Gastrocnemius medialis (tissue), 4 donors: ENCODE measurements around the gene PGPEP1. TPM values are rescaled to one million over a fixed set of nuclear protein-coding genes. Genes with fewer than 3 reads are reported as not detected.
A peak's percentile ranks its signal among the peaks of the same experiment; 100 is the strongest.

Source experiments
- ATAC-seq, 2 donors: fragments of 150-250 bp; one replicate each; pipeline ENCODE4 v1.9.1; 2016
- DNase-seq, 2 donors: peaks; one replicate each; pipeline ENCODE4 v3.0.0-alpha.2; 2019
- H3K27ac ChIP-seq, 4 donors: fragments of 200-600 bp; sonication (generic); 1 replicate in 1 of 4; 2 replicates in 3 of 4; pipeline ENCODE4 v1.5.1; 2016 to 2018; ENCODE audit warnings: mild to moderate bottlenecking in 2 of 4, moderate library complexity in 1 of 4
- H3K27me3 ChIP-seq, 3 donors: fragments of 200-600 bp; sonication (generic) in 2 of 3; 1 replicate in 1 of 3; 2 replicates in 2 of 3; pipeline versions ENCODE4 v1.5.1 to v1.6.0; 2016 to 2019; ENCODE audit warnings: mild to moderate bottlenecking in 1 of 3, moderate library complexity in 1 of 3
- H3K36me3 ChIP-seq, 2 donors: fragments of 200-600 bp; sonication (generic) in 1 of 2; one replicate each; pipeline ENCODE4 v1.5.1; 2017 to 2018
- H3K4me1 ChIP-seq, 2 donors: fragments of 200-600 bp; sonication (generic) in 1 of 2; one replicate each; pipeline ENCODE4 v1.5.1; 2016 to 2017; ENCODE audit warnings: mild to moderate bottlenecking in 2 of 2
- H3K4me3 ChIP-seq, 4 donors: fragments of 200-600 bp; sonication (generic) in 3 of 4; 1 replicate in 1 of 4; 2 replicates in 3 of 4; pipeline ENCODE4 v1.5.1; 2016 to 2019; ENCODE audit warnings: mild to moderate bottlenecking in 2 of 4
- H3K9me3 ChIP-seq, 3 donors: fragments of 200-600 bp; sonication (generic) in 2 of 3; 1 replicate in 1 of 3; 2 replicates in 2 of 3; pipeline ENCODE4 v1.5.1; 2016 to 2019
- CTCF ChIP-seq, 5 experiments: fragments of 450-650 bp in 3 of 5; fragments of 200-600 bp in 2 of 5; sonication (generic) in 2 of 5; IDR thresholded peaks in 4 of 5; conservative IDR thresholded peaks in 1 of 5; 1 replicate in 4 of 5; 2 replicates in 1 of 5; pipeline ENCODE4 v1.5.1; 2016 to 2019; ENCODE audit warnings: antibody characterized with exemption in 5 of 5, mild to moderate bottlenecking in 3 of 5, moderate library complexity in 3 of 5
- POLR2A ChIP-seq, 2 donors: fragments of 450-650 bp; IDR thresholded peaks; one replicate each; pipeline ENCODE4 v1.6.1; 2017; ENCODE audit warnings: antibody characterized with exemption in 2 of 2, mild to moderate bottlenecking in 2 of 2, moderate library complexity in 2 of 2
- in situ Hi-C, 4 donors: fragments of 200-750 bp; cut with MboI; loops; one replicate each; pipeline versions ENCODE4 v1.15.0 to v1.8.0; 2017; ENCODE audit warnings: low sequenced_read_pairs in 4 of 4
- intact Hi-C: fragments of 100-400 bp; cut with DNase I; formaldehyde crosslinking; loops from one replicate; pipeline ENCODE4 v1.15.1; 2023; ENCODE audit warnings: low total_unique reads
- total RNA-seq, 4 donors: library from RNA; depleted of rRNA; stranded (reverse); fragments of >200 nt; gene quantifications; one replicate each; pipeline versions ENCODE4 v1.1.0 to v1.2.3, GENCODE V29; 2016

The PGPEP1 gene
- 10 to 100 TPM; 11.7 to 42.3 (median 23.6) TPM for total RNA-seq

GRCh38 chr19:18340190-18340989 lies at the start of gene PGPEP1:
Gene PGPEP1, plus strand, starts transcription at chr19:18340598. Its CDS starts 84 bp downstream, at chr19:18340682.
- in situ Hi-C loops = loop anchor here in 1 of 4 donors (10.0 kb wide), 1 partner anchor 64 kb away; no protein-coding TSS in a partner anchor

GRCh38 chr19:18291019-18291524 lies 49.3 kb upstream of the PGPEP1 start:
- Histone ChIP-seq H3K27me3 (no peaks in the 10 kb centered on the region), H3K9me3 (no peaks in the 10 kb centered on the region), H3K36me3 (no peaks in the 10 kb centered on the region), H3K4me3 (peak overlapping the region; percentile 67 to 88 (median 74)), H3K4me1 (peaks cover 5 to 9% of the 10 kb centered on the region in 2 donors), H3K27ac (peak overlapping the region; percentile 86 to 98 (median 93))
- intact Hi-C loops (no loop called here), in situ Hi-C loops (no loop called here)
- no peak for ATAC-seq
- TF ChIP-seq CTCF (IDR thresholded peaks at IDR 0.05 in 4 of 5, conservative IDR thresholded peaks at IDR 0.05 in 1 of 5) = no peak
- DNase-seq = no peak

More at GRCh38 chr19:18340190-18340989, at the start of gene PGPEP1:
- Histone ChIP-seq H3K27ac (peak within 1 kb of the TSS; percentile 87 to 92 (median 88)), H3K27me3 (no peaks in the 10 kb centered on the region), H3K4me1 (peaks cover 0 to 5% of the 10 kb centered on the region in 2 donors), H3K9me3 (no peaks in the 10 kb centered on the region), H3K4me3 (peak within 1 kb of the TSS; percentile 71 to 91 (median 84)), H3K36me3 (no peaks in the 10 kb centered on the region)
- intact Hi-C loops = no loop called here
- no peak for TF ChIP-seq CTCF (IDR thresholded peaks at IDR 0.05 in 4 of 5, conservative IDR thresholded peaks at IDR 0.05 in 1 of 5)
- peak; percentile 78 to 87 for TF ChIP-seq POLR2A (IDR thresholded peaks at IDR 0.05)
- DNase-seq (peak; percentile 31 to 74), ATAC-seq (peak; percentile 38 to 55)

- intact Hi-C loops = loop anchor here (1.0 kb wide), 1 partner anchor 10 kb away; no protein-coding TSS in a partner anchor
- in situ Hi-C loops = no loop called here
- ATAC-seq = peak; percentile 72
Measured at GRCh38 chr19:18291590-18292461, 48.6 kb upstream of the PGPEP1 start.

More at GRCh38 chr19:18291590-18292461, 48.6 kb upstream of the PGPEP1 start:
- peak; percentile 46 to 79 for TF ChIP-seq POLR2A (IDR thresholded peaks at IDR 0.05)
- TF ChIP-seq CTCF (IDR thresholded peaks at IDR 0.05 in 4 of 5, conservative IDR thresholded peaks at IDR 0.05 in 1 of 5) = no peak
- peaks cover 5 to 9% of the 10 kb centered on the region in 2 donors for H3K4me1 ChIP-seq
- H3K4me3 ChIP-seq = peak overlapping the region; percentile 67 to 88 (median 74)
- DNase-seq = peak; percentile 61 to 72
- no peaks in the 10 kb centered on the region for H3K9me3 ChIP-seq
- no peaks in the 10 kb centered on the region for H3K27me3 ChIP-seq
- H3K36me3 ChIP-seq = no peaks in the 10 kb centered on the region
- peak overlapping the region; percentile 86 to 98 (median 93) for H3K27ac ChIP-seq
